ENCODE data around the gene ANKRD26.

ANKRD26 gene

GRCh38 chr10:27104919-27105318, 4.6 kb upstream of the ANKRD26 start:
- TF ChIP-seq, protein P1, sequence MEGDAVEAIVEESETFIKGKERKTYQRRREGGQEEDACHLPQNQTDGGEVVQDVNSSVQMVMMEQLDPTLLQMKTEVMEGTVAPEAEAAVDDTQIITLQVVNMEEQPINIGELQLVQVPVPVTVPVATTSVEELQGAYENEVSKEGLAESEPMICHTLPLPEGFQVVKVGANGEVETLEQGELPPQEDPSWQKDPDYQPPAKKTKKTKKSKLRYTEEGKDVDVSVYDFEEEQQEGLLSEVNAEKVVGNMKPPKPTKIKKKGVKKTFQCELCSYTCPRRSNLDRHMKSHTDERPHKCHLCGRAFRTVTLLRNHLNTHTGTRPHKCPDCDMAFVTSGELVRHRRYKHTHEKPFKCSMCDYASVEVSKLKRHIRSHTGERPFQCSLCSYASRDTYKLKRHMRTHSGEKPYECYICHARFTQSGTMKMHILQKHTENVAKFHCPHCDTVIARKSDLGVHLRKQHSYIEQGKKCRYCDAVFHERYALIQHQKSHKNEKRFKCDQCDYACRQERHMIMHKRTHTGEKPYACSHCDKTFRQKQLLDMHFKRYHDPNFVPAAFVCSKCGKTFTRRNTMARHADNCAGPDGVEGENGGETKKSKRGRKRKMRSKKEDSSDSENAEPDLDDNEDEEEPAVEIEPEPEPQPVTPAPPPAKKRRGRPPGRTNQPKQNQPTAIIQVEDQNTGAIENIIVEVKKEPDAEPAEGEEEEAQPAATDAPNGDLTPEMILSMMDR (IDR thresholded peaks at IDR 0.05; ENCODE audit: low read depth, low read length) = no peak
- H3K4me3 ChIP-seq (ENCODE audit: low read depth, low read length) = no peak overlapping the region

GRCh38 chr10:27100813-27101347, 586 bp upstream of the ANKRD26 start:
- TF ChIP-seq, protein P1 (IDR thresholded peaks at IDR 0.05; ENCODE audit: low read depth, low read length) = no peak
- peak overlapping the region; percentile 88 for H3K4me3 ChIP-seq (ENCODE audit: low read depth, low read length)

GRCh38 chr10:27099448-27099847, 846 bp downstream of the ANKRD26 start:
- TF ChIP-seq, protein P1 (IDR thresholded peaks at IDR 0.05; ENCODE audit: low read depth, low read length) = no peak
- H3K4me3 ChIP-seq (ENCODE audit: low read depth, low read length) = peak overlapping the region; percentile 88

DNA sequence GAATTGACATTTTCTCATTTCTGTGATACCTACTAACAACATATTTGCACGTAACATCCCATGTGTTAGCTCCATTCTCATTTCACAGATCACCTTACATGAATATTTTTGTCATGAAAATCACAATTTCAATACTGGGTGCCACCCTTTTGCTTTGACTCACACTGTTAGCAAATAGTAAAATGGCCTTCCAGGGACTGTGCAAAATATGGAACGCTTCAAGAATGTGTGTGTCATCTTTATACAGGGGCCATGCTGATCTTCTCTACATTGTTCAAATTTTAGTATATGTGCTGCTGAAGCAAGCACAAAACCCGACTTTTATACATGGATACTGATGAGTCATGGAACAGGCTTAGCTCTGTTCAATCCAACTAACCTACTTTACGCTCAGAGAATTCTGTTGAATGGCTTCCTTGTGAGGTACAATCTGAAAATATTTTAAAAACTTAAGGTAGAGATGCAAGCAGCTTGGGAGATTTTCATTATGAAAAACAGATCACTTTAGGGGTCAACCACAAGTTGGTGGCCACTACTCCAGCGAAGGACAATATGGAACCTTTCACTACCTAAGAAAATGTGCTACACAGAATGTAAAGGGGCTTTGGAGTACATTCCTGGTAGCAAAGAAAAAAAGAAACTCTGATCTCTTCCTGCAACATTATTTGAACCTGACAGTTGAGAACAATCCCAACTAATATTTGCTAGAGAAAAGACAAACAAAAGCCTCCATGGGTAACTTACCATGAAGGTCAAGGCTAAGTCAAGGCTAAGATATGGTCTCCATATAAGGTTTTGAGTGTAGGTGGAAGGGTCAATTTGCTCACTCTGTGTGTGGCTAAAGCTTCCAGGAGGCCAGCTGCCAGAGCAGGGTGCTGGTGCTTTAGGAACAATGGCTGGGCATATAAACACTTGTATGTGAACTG, 11.9 kb downstream of the ANKRD26 start:
- H3K4me3 ChIP-seq (ENCODE audit: low read depth, low read length) = no peak overlapping the region
- TF ChIP-seq, protein P1 (IDR thresholded peaks at IDR 0.05; ENCODE audit: low read depth, low read length) = no peak

GRCh38 chr10:27072436-27073114, 27.7 kb downstream of the ANKRD26 start:
- TF ChIP-seq, protein P1 (IDR thresholded peaks at IDR 0.05; ENCODE audit: low read depth, low read length) = no peak
- no peak overlapping the region for H3K4me3 ChIP-seq (ENCODE audit: low read depth, low read length)

GRCh38 chr10:27068217-27068891, 31.9 kb downstream of the ANKRD26 start:
- TF ChIP-seq, protein P1 (IDR thresholded peaks at IDR 0.05; ENCODE audit: low read depth, low read length) = no peak
- no peak overlapping the region for H3K4me3 ChIP-seq (ENCODE audit: low read depth, low read length)
